Keratinocyte (primary cell): ENCODE measurements around the gene HOXB4. TPM values are rescaled to one million over a fixed set of nuclear protein-coding genes. Genes with fewer than 3 reads are reported as not detected.

Experiments used
- DNase-seq: peaks from one replicate; pipeline ENCODE4 v3.0.0-alpha.2; 2011; ENCODE audit warnings: low read depth, missing footprints, low spot score
- FAIRE-seq: peaks from 2 replicates; lab custom pipeline; 2011; peaks lifted over from hg19 to GRCh38; lab: Jason Lieb, UNC
- H2AFZ ChIP-seq: 2 replicates; pipeline ENCODE4 v1.6.0; 2012; ENCODE audit warnings: low read length, control low read depth, inconsistent platforms; ENCODE audit not compliant: control insufficient read depth
- H3K27ac ChIP-seq: 2 replicates; pipeline ENCODE4 v1.5.1; 2011; ENCODE audit warnings: low read length; ENCODE audit not compliant: control insufficient read depth, insufficient read depth
- H3K27me3 ChIP-seq: 3 replicates; pipeline ENCODE4 v1.6.0; 2011; ENCODE audit warnings: low read length; ENCODE audit not compliant: control insufficient read depth, insufficient read depth; ENCODE audit errors: extremely low read depth
- H3K36me3 ChIP-seq, 2 experiments: 2 replicates in 1 of 2; 3 replicates in 1 of 2; pipeline ENCODE4 v1.5.1; 2011; ENCODE audit warnings: low read length in 2 of 2, mild to moderate bottlenecking in 1 of 2; ENCODE audit not compliant: control insufficient read depth in 2 of 2, insufficient read depth in 2 of 2; ENCODE audit errors: extremely low read depth in 1 of 2
- H3K4me1 ChIP-seq: 3 replicates; pipeline ENCODE4 v1.5.1; 2011; ENCODE audit warnings: low read length; ENCODE audit not compliant: control insufficient read depth, insufficient read depth; ENCODE audit errors: extremely low read depth
- H3K4me2 ChIP-seq: 3 replicates; pipeline ENCODE4 v1.6.0; 2011; ENCODE audit warnings: low read depth, low read length; ENCODE audit not compliant: control insufficient read depth, insufficient read depth; ENCODE audit errors: extremely low read depth
- H3K4me3 ChIP-seq, 3 experiments: fragments of 200-600 bp in 1 of 3; sonication (generic) in 1 of 3; 2 replicates in 2 of 3; 3 replicates in 1 of 3; pipeline ENCODE4 v1.5.1; 2011 to 2016; ENCODE audit warnings: low read length in 3 of 3, mild to moderate bottlenecking in 3 of 3, control low read depth in 2 of 3, inconsistent platforms in 1 of 3, low read depth in 1 of 3, mixed read lengths in 1 of 3, mixed run types in 1 of 3, moderate library complexity in 1 of 3; ENCODE audit not compliant: control insufficient read depth in 2 of 3, insufficient read depth in 2 of 3; ENCODE audit errors: extremely low read depth in 1 of 3
- H3K79me2 ChIP-seq: 2 replicates; pipeline ENCODE4 v1.6.0; 2012; ENCODE audit warnings: low read length; ENCODE audit not compliant: control insufficient read depth, insufficient read depth
- H3K9ac ChIP-seq: 3 replicates; pipeline ENCODE4 v1.6.0; 2011; ENCODE audit warnings: low read length; ENCODE audit not compliant: control insufficient read depth, insufficient read depth; ENCODE audit errors: extremely low read depth
- H3K9me1 ChIP-seq: 3 replicates; pipeline ENCODE4 v1.6.0; 2011; ENCODE audit warnings: low read length; ENCODE audit not compliant: control insufficient read depth, insufficient read depth; ENCODE audit errors: extremely low read depth
- H3K9me3 ChIP-seq: 2 replicates; pipeline ENCODE4 v1.5.1; 2012; ENCODE audit warnings: low read depth, low read length; ENCODE audit not compliant: control insufficient read depth
- H4K20me1 ChIP-seq: 3 replicates; pipeline ENCODE4 v1.6.0; 2011; ENCODE audit warnings: low read length; ENCODE audit not compliant: control insufficient read depth, insufficient read depth; ENCODE audit errors: extremely low read depth
- CTCF ChIP-seq, 3 experiments: IDR thresholded peaks in 1 of 3; conservative IDR thresholded peaks in 1 of 3; optimal IDR thresholded peaks in 1 of 3; 2 replicates in 2 of 3; 3 replicates in 1 of 3; pipeline versions ENCODE3 to v1.5.1; 2011; ENCODE audit warnings: low read length in 3 of 3, mild to moderate bottlenecking in 3 of 3, moderate library complexity in 2 of 3, control low read depth in 1 of 3, inconsistent platforms in 1 of 3; ENCODE audit not compliant: insufficient read depth in 2 of 3; ENCODE audit errors: extremely low read depth in 1 of 3
- EZH2 ChIP-seq: IDR thresholded peaks from one replicate; pipeline ENCODE4 v1.6.1; 2012; ENCODE audit warnings: inconsistent platforms, mild to moderate bottlenecking, low read length, moderate library complexity
- dilution Hi-C: fragments of 300-500 bp; cut with MboI; formaldehyde crosslinking; loops from one replicate; pipeline ENCODE4 v1.7.0; 2020; ENCODE audit warnings: low sequenced_read_pairs; ENCODE audit not compliant: extremely low pct_ligation_motif_present
- polyA plus RNA-seq, 5 experiments: library from polyadenylated mRNA; depleted of rRNA in 3 of 5; stranded (reverse) in 3 of 5; stranded (forward) in 1 of 5; unstranded in 1 of 5; fragments of >200 nt; gene quantifications; 1 replicate in 1 of 5; 2 replicates in 3 of 5; 3 replicates in 1 of 5; pipeline versions ENCODE4 v1.2.1 to v1.2.3, GENCODE V29; 2011 to 2012; ENCODE audit warnings: missing spikeins in 2 of 5, low read depth in 1 of 5, low replicate concordance in 1 of 5

The HOXB4 gene
- polyA plus RNA-seq, 1 donor (not counting 4 experiments of a cell fraction or from before 2014, with no cell fraction given): 0.59 TPM

DNA sequence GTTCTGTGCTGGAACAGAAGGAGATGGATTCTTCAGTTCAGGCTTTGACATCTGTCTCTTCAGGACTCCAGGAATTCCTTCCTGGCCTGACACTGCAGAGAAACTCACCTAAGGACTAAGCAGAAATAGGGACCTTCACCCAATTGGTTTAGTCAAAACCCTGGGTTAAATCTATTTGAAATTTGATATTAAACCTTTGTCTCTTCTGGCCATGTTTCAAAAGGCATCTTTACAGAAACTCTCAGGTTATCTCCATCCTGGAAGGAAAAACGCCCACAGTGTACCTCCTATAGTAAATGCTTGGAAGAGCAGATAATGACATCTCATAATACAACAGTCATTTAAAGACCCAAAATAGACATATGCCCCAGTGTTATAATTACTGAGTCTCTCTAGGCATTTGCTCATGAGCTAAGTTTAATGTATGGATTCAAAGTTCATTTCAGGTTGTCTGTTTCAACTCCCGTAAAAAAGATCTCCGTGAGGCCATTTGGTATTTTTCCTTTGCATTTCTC lies 5.6 kb upstream of the HOXB4 start:
- Histone ChIP-seq H3K79me2 (no peaks in the 10 kb centered on the region), H3K9me3 (no peaks in the 10 kb centered on the region), H3K36me3 (no peaks in the 10 kb centered on the region), H3K4me1 (peaks cover 17% of the 10 kb centered on the region), H3K9me1 (no peaks in the 10 kb centered on the region), H3K9ac (no peak overlapping the region), H3K27me3 (peaks cover 69% of the 10 kb centered on the region), H3K4me2 (no peak overlapping the region), H3K4me3 (no peak overlapping the region), H4K20me1 (no peaks in the 10 kb centered on the region), H2AFZ (no peak overlapping the region), H3K27ac (no peak overlapping the region)
- FAIRE-seq (no peak), DNase-seq (no peak)
- no peak for TF ChIP-seq CTCF (optimal IDR thresholded peaks at IDR 0.05 in 1 of 3, IDR thresholded peaks at IDR 0.05 in 1 of 3, conservative IDR thresholded peaks at IDR 0.05 in 1 of 3; ENCODE audit: extremely low read depth in 1 of 3, insufficient read depth in 2 of 3, low read length in 3 of 3)
- TF ChIP-seq EZH2: no peak
- dilution Hi-C loops: no loop called here

DNA sequence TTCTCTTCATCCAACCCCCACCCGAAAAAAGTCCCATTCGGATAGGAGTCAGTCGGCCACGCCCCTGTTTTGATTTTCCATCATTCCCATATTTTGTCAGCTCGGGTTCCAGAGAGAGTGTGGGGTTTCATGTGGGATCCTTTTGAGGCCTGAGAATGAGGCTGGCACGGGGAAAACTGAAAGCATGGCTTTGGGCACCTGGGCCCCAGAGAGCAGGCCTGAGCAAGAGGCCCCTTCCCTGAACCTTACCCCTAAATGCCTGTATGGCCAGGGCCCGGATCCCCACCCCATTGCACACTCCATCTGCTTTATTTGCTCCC lies 4.6 kb upstream of the HOXB4 start:
- no peak for DNase-seq
- Histone ChIP-seq H3K4me1 (peaks cover 17% of the 10 kb centered on the region), H3K27ac (no peak overlapping the region), H3K79me2 (no peaks in the 10 kb centered on the region), H2AFZ (no peak overlapping the region), H3K9me1 (no peaks in the 10 kb centered on the region), H3K27me3 (peaks cover 67% of the 10 kb centered on the region), H3K9me3 (no peaks in the 10 kb centered on the region), H4K20me1 (no peaks in the 10 kb centered on the region), H3K4me3 (no peak overlapping the region), H3K9ac (no peak overlapping the region), H3K36me3 (no peaks in the 10 kb centered on the region), H3K4me2 (no peak overlapping the region)
- dilution Hi-C loops: no loop called here
- TF ChIP-seq EZH2 (no peak), CTCF (optimal IDR thresholded peaks at IDR 0.05 in 1 of 3, IDR thresholded peaks at IDR 0.05 in 1 of 3, conservative IDR thresholded peaks at IDR 0.05 in 1 of 3; ENCODE audit: extremely low read depth in 1 of 3, insufficient read depth in 2 of 3, low read length in 3 of 3) (no peak)
- no peak for FAIRE-seq
